Progenitor cell of endocrine pancreas (in vitro differentiated cells): Measurements from ENCODE around the gene LANCL1. TPM values are rescaled to one million over a fixed set of nuclear protein-coding genes. Genes with fewer than 3 reads are reported as not detected.

Source experiments
- DNase-seq: peaks from one replicate; pipeline ENCODE4 v3.0.0; 2021; ENCODE audit warnings: low spot score; ENCODE audit not compliant: unreplicated experiment
- H3K27ac Mint-ChIP-seq: 2 replicates; pipeline ENCODE4 v1.8.0; 2021; ENCODE audit warnings: mild to moderate bottlenecking, moderate library complexity, mixed read lengths
- H3K27me3 Mint-ChIP-seq: 2 replicates; pipeline ENCODE4 v1.8.0; 2021; ENCODE audit warnings: mixed read lengths
- H3K36me3 Mint-ChIP-seq: 2 replicates; pipeline ENCODE4 v1.8.0; 2022; ENCODE audit warnings: mixed read lengths; ENCODE audit not compliant: insufficient read depth
- H3K4me1 Mint-ChIP-seq: 2 replicates; pipeline ENCODE4 v1.8.0; 2021; ENCODE audit warnings: low read depth, mixed read lengths
- H3K4me3 Mint-ChIP-seq: 2 replicates; pipeline ENCODE4 v1.8.0; 2021; ENCODE audit warnings: low read depth, mild to moderate bottlenecking, moderate library complexity, mixed read lengths
- H3K9me3 Mint-ChIP-seq: 2 replicates; pipeline ENCODE4 v1.8.0; 2021; ENCODE audit warnings: low read depth, mixed read lengths
- CTCF ChIP-seq: fragments of 200-600 bp; sonication (generic); IDR thresholded peaks from one replicate; pipeline ENCODE4 v1.5.0; 2021; ENCODE audit warnings: antibody characterized with exemption, mild to moderate bottlenecking; ENCODE audit not compliant: unreplicated experiment
- total RNA-seq: library from RNA; stranded (reverse); gene quantifications from 2 replicates; pipeline ENCODE4 v1.2.1, GENCODE V29; 2021

LANCL1 gene
- total RNA-seq, 1 donor from 2014 or later: 58.1 TPM

- peaks cover 27% of the 10 kb centered on the region for H3K36me3 Mint-ChIP-seq
- no peaks in the 10 kb centered on the region for H3K27me3 Mint-ChIP-seq
- no peak for DNase-seq
- TF ChIP-seq CTCF: no peak
- peaks cover 4% of the 10 kb centered on the region for H3K4me1 Mint-ChIP-seq
- no peak overlapping the region for H3K27ac Mint-ChIP-seq
- no peaks in the 10 kb centered on the region for H3K9me3 Mint-ChIP-seq
- no peak overlapping the region for H3K4me3 Mint-ChIP-seq
These were observed 16.7 kb downstream of the LANCL1 start for GRCh38 chr2:210459880-210460279.

GRCh38 chr2:210459407-210459806 is 17.2 kb downstream of the LANCL1 start:
- Mint-ChIP-seq H3K27ac (no peak overlapping the region), H3K9me3 (no peaks in the 10 kb centered on the region), H3K4me1 (peaks cover 4% of the 10 kb centered on the region)

GRCh38 chr2:210458395-210458794 is 18.2 kb downstream of the LANCL1 start:
- Mint-ChIP-seq H3K27ac (no peak overlapping the region), H3K9me3 (no peaks in the 10 kb centered on the region), H3K27me3 (no peaks in the 10 kb centered on the region), H3K4me3 (no peak overlapping the region), H3K4me1 (peaks cover 4% of the 10 kb centered on the region), H3K36me3 (peaks cover 31% of the 10 kb centered on the region)
- no peak for DNase-seq
- TF ChIP-seq CTCF: no peak

More at GRCh38 chr2:210459407-210459806, 17.2 kb downstream of the LANCL1 start:
- no peak for DNase-seq
- Mint-ChIP-seq H3K27me3 (no peaks in the 10 kb centered on the region), H3K4me3 (no peak overlapping the region), H3K36me3 (peaks cover 29% of the 10 kb centered on the region)
- TF ChIP-seq CTCF: no peak

GRCh38 chr2:210456571-210456970 is 20.0 kb downstream of the LANCL1 start:
- peaks cover 35% of the 10 kb centered on the region for H3K36me3 Mint-ChIP-seq
- no peak overlapping the region for H3K27ac Mint-ChIP-seq
- H3K4me1 Mint-ChIP-seq: peaks cover 4% of the 10 kb centered on the region
- no peak for DNase-seq
- H3K9me3 Mint-ChIP-seq: no peaks in the 10 kb centered on the region
- H3K27me3 Mint-ChIP-seq: no peaks in the 10 kb centered on the region
- H3K4me3 Mint-ChIP-seq: no peak overlapping the region
- no peak for TF ChIP-seq CTCF

- Mint-ChIP-seq H3K27me3 (no peaks in the 10 kb centered on the region), H3K27ac (no peak overlapping the region), H3K4me3 (no peak overlapping the region), H3K36me3 (peaks cover 44% of the 10 kb centered on the region), H3K4me1 (peaks cover 4% of the 10 kb centered on the region), H3K9me3 (peaks cover 11% of the 10 kb centered on the region)
- TF ChIP-seq CTCF: no peak
- no peak for DNase-seq
These were observed 22.2 kb downstream of the LANCL1 start for GRCh38 chr2:210454336-210454735.
